Measurements from ENCODE around the gene MAST2.

DNA sequence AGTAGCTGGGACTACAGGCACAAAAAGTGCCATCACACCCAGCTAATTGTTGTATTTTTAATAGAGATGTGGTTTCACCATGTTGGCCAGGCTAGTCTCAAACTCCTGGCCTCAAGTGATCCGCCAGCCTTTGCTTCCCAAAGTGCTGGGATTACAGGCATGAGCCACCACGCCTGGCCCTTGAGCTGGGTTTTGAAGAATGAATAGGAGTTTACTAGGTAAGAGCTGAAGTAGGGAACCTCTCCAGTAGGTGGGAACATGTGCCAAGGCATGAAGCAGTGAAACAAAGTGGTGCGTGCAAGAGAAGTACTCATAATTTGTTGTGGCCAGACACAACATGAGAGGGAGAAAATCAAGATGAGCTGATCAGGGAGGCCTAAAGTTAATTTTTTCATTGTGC is 55.8 kb downstream of the MAST2 start:
- no peak for TF ChIP-seq RAD21 (IDR thresholded peaks at IDR 0.05; ENCODE audit: low read length)
- TF ChIP-seq, protein P1, sequence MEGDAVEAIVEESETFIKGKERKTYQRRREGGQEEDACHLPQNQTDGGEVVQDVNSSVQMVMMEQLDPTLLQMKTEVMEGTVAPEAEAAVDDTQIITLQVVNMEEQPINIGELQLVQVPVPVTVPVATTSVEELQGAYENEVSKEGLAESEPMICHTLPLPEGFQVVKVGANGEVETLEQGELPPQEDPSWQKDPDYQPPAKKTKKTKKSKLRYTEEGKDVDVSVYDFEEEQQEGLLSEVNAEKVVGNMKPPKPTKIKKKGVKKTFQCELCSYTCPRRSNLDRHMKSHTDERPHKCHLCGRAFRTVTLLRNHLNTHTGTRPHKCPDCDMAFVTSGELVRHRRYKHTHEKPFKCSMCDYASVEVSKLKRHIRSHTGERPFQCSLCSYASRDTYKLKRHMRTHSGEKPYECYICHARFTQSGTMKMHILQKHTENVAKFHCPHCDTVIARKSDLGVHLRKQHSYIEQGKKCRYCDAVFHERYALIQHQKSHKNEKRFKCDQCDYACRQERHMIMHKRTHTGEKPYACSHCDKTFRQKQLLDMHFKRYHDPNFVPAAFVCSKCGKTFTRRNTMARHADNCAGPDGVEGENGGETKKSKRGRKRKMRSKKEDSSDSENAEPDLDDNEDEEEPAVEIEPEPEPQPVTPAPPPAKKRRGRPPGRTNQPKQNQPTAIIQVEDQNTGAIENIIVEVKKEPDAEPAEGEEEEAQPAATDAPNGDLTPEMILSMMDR (conservative IDR thresholded peaks at IDR 0.05; ENCODE audit: low read depth, low read length): no peak
- TF ChIP-seq BHLHE40 (IDR thresholded peaks at IDR 0.05; ENCODE audit: low read depth, low read length): no peak

All from IMR-90 (cell line).